ENCODE data around the gene RCE1.

The RCE1 gene

DNA sequence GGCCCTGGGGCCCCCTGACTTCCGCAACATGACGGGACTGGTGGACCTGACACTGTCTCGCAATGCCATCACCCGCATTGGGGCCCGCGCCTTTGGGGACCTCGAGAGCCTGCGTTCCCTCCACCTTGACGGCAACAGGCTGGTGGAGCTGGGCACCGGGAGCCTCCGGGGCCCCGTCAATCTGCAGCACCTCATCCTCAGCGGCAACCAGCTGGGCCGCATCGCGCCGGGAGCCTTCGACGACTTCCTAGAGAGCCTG lies 14.6 kb downstream of the RCE1 start:
- DNase-seq: no peak

DNA sequence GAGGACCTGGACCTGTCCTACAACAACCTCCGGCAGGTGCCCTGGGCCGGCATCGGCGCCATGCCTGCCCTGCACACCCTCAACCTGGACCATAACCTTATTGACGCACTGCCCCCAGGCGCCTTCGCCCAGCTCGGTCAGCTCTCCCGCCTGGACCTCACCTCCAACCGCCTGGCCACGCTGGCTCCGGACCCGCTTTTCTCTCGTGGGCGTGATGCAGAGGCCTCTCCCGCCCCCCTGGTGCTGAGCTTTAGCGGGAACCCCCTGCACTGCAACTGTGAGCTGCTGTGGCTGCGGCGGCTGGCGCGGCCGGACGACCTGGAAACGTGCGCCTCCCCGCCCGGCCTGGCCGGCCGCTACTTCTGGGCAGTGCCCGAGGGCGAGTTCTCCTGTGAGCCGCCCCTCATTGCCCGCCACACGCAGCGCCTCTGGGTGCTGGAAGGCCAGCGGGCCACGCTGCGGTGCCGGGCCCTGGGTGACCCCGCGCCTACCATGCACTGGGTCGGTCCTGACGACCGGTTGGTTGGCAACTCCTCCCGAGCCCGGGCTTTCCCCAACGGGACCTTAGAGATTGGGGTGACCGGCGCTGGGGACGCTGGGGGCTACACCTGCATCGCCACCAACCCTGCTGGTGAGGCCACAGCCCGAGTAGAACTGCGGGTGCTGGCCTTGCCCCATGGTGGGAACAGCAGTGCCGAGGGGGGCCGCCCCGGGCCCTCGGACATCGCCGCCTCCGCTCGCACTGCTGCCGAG lies 15.1 kb downstream of the RCE1 start:
- no peak for DNase-seq

DNA sequence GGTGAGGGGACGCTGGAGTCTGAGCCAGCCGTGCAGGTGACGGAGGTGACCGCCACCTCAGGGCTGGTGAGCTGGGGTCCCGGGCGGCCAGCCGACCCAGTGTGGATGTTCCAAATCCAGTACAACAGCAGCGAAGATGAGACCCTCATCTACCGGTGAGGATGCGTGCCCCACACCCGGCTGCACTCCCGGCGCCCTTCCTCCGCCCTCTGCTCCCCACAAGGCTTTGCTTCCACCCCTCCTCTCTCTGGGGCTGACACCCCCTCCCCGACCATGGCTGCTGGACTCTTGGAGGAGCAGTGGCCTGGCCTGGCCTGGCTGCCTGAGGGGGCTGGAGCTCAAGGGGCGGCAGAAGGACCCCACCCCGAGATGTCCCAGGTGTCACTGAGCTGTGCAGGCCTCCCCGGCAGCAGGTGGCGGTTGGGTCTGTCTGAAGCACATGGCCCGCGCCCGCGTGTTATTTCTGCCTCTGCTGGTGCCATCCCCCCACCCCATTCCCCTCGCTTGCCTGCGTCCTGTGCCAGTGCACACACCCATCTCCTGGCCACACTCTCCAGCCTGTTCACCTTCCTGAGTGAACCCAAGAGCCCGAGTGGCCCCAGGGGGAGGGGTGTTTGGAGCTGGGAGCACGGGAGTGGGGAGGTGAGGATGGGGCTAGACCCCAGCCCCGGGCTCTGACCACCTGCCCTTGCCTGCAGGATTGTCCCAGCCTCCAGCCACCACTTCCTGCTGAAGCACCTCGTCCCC lies 15.9 kb downstream of the RCE1 start:
- no peak for DNase-seq

- no peak for DNase-seq
Measured at GRCh38 chr11:66859686-66860448, 16.6 kb downstream of the RCE1 start.

- DNase-seq: no peak
Measured at GRCh38 chr11:66860449-66860831, 17.2 kb downstream of the RCE1 start.

GRCh38 chr11:66861038-66861773 lies 18.0 kb downstream of the RCE1 start:
- no peak for DNase-seq

- no peak for DNase-seq
Measured at GRCh38 chr11:66861774-66862558, 18.7 kb downstream of the RCE1 start.

GRCh38 chr11:66862559-66863037 lies 19.4 kb downstream of the RCE1 start:
- no peak for DNase-seq

DNA sequence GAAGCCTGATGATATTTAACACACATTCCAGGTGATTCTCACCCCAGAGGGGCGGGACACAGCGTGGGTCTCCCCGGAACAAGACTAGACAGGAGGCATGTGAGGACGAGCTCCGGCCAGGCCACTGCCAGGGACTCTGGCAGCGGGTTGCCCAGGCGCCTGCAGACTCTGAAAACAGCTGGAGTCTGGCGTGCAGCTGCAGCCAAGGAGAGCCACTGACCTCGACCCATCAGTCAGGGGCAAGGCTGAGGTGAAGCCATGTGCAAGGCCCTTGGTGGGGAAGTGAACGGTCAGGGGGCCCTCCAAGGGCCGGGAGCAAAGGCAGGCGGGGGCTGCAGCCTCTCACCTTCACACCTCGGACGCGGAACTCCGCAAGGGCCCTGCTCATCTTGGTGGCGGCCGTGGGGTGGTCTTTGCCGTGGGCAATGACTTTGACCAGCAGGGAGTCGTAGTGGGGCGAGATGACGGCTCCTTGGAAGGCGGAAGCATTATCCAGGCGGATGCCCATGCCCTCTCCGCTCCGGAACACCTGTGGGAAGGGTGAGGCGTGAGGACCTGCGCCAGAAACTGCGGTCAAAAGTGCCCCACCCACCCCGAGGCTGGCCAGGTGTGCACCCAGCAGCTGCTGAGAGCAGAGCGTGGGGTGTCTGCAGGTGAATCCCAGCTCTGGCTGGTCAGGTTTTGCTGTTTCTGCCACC lies 20.3 kb downstream of the RCE1 start:
- DNase-seq: no peak

DNA sequence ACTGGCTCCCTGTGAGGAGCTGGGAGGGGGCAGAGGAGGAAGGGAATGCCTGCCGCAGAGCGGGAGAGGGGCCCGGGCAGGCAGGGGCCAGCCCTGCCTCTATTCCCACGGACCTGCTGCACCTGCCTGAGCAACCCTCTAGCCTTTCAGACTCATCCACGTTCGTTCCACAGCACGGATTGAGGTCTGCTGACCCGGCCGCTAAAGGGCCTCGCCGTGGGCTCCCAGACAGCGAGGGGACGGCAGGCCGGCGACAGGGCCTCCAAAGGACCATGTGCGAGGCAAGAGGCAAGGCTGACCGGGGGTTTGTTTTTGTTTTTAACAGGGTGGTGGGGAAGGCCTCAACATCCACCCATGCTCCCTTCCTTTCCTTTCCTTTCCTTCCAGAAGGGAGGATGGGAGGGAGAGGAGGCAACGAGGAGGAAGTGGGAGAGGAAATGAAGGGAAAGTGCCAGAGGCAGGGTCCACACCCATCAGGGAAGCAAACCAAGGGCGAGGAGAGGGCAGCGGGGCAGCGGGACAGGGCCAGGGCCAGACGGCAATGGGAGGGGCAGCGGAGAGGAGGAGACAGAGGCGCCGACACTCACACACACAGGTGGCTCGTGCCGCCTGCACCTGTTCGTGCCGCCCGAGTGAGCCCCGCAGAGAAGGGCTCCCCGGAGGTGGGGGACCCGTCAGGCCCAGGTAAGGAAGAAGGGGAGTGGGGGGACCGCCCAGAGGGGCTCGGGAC lies 21.1 kb downstream of the RCE1 start:
- peak in 1 of 2 experiments; percentile 33 for DNase-seq

DNA sequence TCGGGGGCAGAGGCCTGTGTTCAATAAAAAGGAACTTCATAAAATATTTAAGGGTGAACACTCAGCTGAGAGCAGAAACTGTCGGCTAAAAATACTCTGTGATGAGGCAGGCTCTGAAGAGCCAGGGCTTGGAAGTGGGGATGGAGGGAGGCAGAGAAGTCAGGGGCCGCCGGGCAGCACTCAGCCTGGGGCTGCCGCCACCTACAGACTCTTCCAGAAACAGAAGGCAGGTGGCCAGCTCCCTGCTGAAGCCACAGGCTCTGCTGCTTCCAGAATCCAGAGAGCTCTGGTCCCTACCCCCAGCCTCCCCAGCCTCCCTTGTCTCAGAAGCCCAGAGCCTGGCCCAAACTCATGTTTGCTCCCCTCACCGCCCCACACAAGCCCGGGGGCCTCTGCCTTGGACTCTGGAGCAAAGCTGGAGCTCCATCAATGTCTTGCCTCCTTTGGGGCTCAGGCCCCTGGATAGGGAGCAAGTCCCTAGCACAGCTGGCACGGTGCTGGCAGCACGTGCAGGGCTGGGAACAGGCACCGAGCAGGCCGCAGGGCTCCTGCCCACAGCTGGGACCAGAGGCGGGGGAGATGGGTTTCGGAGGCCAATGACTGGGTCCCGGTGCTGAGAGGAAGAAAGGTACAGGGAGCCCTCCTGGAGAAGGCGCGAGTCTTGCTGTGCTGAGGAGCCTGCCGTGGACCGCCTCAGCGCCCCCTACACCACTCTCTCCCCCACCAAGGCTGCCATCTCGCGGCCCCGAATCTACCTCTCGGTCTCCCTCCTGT lies 21.9 kb downstream of the RCE1 start:
- no peak for DNase-seq

DNA sequence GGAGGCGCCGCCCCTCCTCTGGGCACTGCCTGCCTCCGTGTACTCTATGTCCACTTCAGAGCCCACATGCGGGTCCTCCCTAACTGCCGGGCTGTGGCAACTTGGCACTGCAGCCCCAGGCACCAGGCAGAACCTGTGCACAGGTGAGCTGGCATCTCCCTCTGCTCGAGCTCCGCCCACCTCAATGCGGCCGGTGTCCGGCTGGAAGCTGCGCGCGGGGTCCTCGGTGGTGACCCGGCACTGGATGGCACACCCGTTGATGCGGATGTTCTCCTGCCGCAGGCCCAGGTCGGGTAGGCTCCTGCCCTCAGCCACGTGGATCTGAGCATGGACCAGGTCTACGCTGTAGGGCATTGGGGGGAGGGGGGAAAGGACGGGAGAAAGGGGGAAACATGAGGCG lies 22.8 kb downstream of the RCE1 start:
- DNase-seq: no peak

GRCh38 chr11:66866511-66866986 lies 23.3 kb downstream of the RCE1 start:
- no peak for DNase-seq

DNA sequence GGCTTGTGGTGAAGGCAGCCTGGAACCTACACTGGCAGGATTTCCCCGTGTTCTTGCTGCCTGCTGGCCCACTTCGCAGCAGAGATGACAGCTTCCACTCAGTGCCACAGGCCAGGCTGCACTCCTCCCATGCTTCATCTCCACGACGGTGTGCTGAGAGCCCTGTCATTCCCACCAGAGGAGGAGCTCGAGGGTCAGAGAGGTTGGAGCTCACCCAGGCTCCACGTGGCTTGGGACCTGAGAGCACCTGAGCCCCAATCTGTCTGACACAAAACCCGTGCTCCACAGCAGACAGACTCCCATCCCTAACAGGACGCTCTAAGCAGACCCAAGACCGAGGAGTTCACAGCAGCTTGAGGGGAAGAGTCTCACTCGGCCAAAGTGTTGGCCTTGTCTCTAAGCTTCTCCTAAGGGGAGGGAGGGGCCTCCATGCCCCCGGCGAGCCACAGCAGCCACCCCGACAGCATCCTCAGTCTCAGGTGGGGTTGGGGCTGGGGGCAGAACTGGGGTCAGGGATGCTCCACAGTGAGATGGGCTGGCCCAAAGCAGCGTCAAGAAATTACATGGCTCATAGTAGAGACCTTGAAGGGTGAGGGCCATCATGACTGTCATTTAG lies 24.3 kb downstream of the RCE1 start:
- DNase-seq: no peak

- DNase-seq: no peak
Measured at GRCh38 chr11:66868082-66868725, 25.0 kb downstream of the RCE1 start.

- no peak for DNase-seq
Measured at GRCh38 chr11:66868726-66869566, 25.7 kb downstream of the RCE1 start.

DNA sequence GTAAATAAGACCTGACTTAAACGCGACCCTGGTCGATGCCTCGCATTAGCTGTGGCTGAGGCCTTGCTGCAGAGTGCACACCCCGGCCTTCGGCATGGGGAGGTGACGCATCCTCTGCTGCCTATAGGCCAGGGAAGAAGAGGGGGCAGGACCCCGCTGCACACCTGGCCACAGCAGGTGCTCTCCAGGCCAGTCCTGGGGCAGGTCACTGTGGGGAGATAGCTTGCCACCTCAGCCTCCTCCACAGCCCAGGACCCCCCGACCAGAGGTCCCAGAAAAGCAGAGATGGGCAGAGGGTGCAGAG lies 26.3 kb downstream of the RCE1 start:
- no peak for DNase-seq

GRCh38 chr11:66870131-66870530 lies 26.9 kb downstream of the RCE1 start:
- no peak for DNase-seq
